GM19397 (cell line): ENCODE results near the gene ZNF641.

ENCODE experiments used
- ATAC-seq: cut with Tn5 transposase; IDR thresholded peaks from one replicate; pipeline ENCODE4 v1.9.1; 2021; ENCODE audit warnings: mild to moderate bottlenecking, moderate library complexity; ENCODE audit not compliant: unreplicated experiment

The ZNF641 gene

DNA sequence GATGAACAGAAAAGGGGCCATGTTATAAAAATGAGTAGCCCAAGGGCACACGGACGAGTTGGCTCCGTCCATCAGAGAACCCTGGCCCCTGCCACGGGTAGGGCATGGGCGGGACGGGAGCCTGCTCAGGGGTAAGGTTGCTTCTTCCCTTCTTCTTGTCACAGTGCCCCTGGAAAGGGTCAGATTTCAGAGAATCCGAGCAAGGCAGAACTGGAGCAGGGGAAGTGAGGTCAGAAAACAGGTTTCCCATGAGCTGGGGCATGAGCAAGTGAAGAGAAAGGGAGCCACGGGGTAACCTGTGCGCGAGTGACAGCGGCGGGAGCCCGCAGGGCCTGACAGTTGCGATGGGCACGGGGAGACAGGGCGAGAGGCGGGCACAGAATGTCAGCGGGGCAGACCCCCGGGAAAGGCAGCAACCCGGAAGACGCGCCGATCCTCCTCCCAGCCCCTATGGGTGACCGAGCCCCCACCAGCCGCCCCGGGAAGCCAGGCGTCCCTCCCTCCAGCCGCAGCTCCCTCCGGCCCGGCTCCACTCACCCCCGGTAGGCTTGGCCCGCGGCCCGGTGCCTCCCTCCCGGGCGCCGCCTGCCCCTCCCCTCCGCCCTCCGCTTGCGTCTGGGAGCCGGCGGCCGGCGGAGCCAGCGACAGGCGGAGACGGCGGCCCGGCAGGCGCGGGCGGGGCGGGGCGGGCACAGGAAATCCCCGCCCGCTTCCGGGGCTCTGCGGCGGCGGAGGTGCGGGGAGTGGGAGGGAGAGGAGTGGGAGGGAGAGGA, at the start of gene ZNF641:
Gene ZNF641, minus strand, starts transcription at position 671 of the 773 bp plus-strand sequence. CDS start 2,829 bp downstream, outside the sequence.
- ATAC-seq = peak; percentile 91

DNA sequence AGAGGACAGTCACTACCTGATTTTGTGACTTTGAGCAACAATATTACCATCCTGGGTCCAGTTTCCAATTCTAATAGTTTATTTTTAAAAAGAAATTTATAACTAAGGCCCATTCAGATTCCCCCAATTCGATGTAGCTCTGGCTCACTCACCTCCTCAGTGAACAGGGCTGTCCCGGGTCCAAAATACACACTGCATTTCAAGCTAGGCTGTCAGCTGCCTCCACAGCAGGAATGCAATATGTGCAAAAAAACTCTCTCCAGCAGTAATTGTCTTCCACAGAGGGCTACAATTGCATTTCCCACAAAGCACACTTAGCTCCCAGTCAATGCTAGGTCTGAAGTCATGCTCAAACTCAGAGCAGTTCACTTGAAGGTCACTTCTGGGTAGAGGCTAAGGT, 39.3 kb upstream of the ZNF641 start:
- ATAC-seq = no peak

DNA sequence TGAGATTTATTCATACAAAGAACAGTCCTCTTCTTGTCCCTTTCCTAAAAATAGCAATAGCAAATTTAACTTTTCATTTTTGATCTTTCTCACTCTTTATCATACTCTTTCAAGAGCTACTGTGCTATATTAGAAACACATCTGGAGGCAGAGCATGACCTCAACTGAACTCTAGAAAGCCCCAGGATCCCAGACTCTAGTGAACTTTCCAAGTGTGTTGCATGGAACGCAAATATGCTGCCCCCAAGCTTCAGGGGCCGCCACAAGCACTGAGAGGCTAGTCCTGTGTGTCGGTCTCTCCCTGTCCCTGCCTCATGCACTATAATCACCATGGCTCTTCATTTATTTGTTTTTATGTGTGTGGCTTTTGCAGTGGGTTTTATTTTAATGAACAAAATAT, 38.7 kb upstream of the ZNF641 start:
- ATAC-seq = no peak

DNA sequence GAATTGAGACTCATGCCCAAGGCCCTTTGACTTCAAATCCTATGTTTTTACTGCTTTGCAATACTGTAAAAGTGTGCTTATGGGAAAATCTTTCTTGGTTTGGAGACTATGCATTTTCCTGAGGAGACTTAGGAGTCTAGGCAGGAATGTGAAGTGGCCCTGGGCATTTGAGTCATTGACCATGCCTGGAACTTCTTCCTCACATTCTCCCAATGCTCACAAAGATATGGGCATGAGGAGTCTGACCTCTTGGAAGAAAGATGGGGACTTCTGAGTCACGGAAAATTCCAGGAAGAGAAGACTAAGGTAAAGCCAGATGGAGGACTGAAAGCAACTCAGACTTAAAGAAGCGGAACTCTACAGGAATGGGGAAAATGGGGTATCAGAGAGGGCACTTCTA, 38.2 kb upstream of the ZNF641 start:
- no peak for ATAC-seq

DNA sequence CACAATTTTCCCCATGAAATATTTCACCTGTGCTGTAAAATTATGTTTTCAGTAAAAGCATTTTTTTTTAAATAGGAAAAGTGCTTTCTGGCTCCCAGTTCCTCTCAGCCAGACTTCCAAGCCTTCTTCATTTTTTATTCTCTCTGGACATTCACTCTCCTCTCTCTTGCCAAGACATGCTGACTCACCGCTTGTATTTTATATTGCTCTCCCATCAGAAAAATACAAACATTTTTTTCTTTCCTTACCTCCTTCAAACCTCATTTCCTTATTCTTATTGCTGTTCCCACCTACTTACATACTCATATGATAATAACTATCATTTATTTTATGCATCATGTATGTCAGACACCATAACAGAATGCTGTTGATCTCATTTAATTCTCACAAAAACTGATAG, 37.7 kb upstream of the ZNF641 start:
- no peak for ATAC-seq

DNA sequence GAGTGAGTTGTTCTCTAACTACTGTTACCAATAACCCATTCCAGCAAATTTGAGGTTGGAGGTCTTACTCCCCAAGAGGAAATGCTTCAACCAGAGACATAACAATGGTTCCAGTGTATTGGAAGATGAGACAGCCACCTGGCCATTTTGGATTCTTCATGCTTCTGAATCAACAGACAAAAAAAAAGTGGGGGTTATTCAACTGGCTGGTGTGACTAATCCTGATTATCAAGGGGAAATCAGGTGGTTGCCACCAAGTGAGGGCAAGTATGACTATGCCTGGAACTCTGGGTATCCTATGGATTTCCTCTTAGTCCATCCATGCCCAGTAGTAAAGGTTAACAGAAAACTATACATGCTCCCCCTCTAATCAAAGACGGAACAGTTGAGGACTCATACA, 29.9 kb upstream of the ZNF641 start:
- ATAC-seq = no peak

DNA sequence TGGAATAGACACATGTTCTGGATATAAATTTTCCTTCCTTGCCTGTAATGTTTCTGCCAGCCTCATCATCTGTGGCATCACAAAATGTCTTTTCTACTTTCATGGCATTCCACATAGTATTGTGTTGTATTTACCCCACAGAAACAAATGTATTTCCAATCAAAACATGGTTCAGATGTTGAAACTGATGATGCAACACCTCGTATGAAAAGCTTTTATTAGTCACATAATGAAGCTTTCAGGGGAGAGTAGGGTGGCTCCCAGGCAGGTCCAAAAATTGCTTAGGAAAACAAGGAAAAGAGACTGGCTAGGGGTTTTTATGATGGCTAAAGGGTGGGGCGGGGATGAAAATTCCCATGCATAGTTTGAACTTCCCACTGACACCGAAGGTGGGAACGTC, 29.1 kb upstream of the ZNF641 start:
- no peak for ATAC-seq

DNA sequence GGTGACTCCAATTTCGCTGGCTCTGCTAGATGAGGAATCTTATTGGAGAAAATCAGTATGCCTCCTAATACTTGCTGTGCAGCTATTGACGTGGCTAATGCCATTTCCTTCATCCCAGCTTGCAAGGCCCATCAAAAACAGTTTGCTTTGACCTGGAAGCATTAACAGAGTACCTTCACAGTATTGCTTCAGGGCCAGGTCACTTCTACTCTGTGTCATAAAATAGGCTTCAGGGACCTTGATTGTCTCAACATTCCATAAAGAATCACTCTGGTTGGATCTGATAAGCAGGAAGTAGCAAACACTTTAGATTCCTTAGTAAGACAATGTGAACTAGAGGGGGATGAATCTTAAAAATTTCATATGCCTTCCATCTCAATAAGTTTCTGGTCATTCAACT, 26.9 kb upstream of the ZNF641 start:
- no peak for ATAC-seq

DNA sequence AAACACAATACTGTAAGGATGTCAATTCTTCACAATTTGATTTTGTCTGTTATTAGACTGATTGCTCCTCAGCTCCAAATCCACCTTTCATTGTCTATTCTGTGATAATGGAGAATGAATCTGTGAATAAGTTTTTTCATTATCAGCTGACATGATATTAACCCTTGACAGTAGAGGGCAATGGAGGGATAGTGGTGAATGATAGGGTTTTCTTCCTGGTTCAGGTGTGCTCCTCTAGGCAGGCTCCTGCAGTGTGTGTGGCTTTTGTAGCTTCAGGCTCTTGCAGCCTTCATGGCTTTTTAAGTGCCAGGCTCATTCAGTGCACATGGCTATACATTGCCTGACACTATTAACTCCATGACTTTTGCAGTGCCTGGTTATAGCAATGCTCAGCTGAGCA, 23.4 kb upstream of the ZNF641 start:
- no peak for ATAC-seq

DNA sequence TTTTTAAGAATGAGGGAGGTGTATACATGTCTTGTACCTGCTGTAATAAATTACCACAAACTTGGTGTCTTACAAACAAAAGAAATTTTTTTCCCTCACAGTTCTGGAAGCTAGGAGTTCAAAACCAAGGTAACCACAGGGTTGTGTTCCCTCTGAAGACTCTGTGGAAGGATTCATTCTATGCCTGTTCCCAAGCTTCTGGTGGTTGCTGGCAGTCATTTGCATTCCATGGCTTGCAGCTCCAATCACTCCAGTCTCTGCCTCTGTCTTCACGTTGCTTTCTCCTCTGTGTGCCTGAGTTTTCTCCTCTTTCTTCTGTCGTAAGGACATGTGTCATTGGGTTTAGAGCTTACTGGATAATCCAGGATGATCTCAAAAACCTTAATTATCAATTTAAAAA, 15.4 kb upstream of the ZNF641 start:
- ATAC-seq = no peak

DNA sequence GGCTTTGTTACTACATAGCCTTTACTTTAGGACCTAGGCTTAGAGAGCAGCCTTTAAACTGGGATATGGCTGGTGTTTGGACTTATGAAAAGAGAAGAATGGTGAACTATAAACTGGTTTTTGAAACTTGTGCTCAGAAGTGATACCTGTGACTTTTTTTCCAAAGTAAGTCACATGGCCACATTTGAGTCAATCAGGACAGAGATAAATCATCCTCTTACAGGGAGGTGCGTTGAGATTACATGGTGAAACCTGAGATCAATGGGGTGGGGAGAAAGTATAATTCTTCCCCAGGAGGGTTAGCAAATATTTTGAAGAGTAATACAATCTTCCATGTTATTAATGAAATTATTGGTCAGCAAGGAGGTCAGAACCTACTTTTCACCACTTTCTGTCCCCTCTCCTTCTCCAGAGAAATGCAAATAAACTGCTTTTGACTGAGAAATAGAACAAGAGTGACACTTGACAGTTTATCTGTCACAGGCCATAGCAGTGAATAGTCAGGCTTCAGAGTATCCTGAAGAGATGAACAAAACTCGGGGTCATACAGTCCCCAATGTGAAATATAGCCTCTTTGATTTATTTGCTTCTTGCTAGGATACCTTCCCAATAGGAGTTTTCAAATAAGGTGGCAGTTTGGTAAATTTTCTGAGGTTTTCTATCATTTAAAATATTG, 11.1 kb upstream of the ZNF641 start:
- ATAC-seq = no peak

DNA sequence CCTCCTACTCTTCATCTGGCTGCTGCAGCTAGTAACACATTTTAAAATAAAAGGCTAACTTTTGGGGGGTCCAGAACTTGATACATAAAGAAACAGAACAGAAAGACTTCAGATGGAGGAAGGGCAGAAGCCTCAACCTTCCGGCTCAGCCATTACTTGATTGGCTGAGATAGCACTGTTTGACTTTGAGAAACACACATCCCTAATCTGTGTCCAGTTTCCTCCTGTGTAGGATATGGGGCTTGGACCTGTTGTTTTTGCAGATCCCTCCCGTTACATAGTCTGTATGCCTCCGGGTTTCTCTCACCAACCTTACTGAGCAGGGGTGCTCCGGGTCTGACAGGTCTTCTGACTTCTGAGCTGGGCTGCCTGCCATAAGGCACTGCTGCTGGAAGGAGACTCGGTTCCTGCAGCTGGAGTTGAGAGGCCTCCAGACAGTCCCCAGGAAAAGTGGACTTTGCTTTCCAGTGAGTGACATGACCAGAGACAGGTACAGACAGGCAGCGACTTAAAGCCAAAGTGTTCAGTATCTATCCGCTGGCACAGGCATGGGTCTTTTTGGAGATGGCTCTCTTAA, 8.3 kb upstream of the ZNF641 start:
- no peak for ATAC-seq

DNA sequence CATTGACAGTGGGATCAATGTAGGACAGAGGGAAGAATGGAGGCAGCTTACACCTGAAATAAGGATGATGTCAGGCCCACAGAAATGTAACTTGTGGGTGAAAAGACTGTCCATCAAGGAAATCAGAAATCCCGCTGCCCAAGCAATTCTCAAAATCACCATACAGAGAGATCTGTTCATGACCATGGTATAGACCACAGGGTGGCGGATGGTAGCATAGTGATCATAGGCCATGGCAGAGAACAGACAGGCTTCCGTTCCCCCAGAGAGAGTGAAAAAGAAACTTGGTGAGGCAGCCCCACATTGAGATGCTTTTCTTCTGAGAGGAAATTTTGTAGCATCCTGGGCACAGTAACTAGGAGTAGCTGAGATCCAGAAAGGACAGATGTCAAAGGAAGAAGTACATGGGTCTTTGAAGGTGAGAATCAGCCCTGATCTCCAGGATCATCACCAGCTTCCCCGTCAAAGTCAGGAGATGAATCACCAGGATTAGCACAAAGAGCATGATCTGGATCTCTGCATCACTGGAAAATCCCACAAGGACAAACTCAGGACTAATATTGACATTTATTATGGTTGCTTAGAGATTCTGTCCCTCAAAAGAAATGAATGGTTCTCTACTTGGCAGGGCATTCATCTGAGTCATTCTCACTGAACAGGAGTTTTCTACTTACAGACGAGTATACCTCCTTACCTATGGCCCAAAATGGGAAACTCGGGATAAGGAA, 5.5 kb upstream of the ZNF641 start:
- no peak for ATAC-seq

DNA sequence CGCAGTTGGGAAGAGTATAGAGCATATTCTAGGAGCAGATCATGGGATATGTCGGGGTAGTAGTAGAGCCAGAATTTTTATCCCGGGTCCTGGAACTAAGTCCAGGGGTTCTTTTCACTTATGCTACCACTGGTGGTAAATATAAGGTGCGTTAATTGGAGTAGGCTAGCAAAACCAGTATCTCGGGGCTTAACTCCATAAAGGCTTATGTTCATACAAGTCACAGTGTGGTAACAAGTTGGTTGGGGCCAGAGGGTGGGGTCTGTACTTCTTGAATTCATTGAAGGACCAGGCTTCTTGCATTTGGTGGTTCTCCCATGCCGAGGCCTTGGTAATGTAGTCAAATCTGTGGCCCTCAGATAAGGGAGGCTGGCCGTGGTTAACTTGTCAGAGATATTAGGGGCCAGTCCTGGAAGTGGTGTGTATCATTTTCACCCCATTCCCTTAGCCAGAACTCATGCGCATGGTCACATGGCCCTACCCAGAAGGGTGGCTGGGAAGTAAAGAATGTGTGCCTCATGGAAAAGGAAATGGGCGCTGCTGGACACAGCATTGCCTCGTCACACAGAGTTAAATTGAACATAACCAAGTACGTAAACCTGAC, 1.5 kb upstream of the ZNF641 start:
- no peak for ATAC-seq

DNA sequence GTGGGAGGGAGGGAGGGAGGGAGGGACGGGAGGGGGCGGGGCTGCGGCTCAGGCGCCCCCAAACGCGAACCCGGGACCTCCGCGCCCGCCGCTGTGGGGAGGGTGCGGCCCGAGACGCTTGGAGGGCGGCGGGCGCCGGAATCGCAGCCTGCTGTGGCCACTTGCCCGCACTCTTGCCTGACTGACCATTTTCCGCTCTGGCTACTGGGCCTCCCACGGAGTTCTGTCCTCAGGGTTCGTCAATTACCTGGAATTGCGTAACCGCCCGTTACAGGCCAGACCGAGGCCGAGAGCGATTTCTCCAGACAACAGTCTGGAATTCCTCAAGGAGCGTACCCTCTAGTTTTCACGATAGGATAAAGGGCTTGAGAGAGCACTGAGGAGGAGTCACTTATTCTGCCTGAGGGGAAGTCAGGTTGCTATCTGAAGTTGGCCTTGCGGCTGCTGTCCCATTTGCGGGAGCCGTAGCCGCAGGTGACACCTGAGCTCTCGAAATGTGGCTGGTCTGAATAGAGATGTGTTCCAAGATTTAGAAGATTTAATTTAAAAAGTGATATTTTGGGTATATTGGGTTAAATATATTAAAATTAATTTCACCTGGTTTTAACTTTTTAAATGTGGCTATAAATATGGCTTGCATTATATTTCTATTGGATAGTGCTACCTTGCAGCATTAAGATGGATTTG, 446 bp upstream of the ZNF641 start:
- ATAC-seq = no peak

DNA sequence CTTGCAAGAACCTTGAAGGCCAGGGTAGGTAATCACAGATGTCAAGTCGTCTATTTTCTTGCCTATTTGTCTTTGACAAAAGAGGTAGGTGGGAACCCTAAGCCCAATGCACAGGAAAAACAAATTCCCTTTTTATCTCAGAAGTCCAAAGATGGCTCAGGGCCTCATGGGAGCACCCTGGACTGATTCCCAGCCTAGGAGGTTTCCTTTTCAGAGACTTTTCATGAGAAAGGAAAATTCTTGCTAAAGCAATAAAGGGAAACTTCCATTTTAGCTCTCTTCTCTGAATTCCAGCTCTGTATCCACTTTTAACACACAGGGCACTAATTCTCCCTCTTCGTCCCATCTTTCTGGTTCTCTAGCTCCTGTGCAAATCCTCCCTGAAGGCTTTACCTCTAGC, 1.2 kb downstream of the ZNF641 start:
- ATAC-seq = no peak

DNA sequence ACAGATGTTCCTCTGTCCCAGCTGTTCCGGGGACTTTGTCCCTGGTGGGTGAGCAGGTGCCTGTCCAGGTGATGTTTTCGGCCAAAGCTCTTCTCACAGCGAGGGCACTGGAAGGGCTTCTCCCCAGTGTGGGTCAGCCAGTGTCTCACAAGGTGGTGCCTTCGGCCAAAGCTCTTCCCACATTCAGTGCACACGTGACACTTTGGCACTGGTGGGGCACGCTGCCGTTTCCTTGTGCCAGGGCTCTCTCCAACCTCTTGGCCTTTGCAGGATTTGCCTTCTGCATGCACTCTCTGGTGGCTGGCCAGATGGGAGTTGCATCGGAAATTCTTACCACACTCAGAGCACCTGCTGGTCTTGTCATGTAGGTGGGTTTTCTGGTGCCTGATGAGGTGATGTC, 7.7 kb downstream of the ZNF641 start:
- no peak for ATAC-seq

DNA sequence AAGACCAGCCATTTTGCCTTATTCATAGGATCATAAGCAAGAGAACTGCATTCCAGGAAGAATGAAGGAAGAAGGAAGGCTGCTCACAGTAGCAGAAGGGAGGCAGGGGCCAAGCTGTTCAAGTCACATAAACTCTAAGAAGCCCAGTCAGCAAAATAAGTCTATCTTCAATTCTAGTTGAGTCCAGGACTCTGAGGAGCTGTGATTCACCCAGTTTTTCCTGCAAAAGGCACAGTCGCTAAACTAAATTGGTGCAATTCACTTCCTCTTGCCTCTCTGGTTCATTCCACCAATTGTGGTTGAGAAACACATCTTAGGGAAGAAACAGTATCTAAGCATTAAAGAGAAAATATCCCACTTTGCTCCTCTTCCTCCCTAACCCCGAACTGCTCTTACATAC, 9.8 kb downstream of the ZNF641 start:
- no peak for ATAC-seq

DNA sequence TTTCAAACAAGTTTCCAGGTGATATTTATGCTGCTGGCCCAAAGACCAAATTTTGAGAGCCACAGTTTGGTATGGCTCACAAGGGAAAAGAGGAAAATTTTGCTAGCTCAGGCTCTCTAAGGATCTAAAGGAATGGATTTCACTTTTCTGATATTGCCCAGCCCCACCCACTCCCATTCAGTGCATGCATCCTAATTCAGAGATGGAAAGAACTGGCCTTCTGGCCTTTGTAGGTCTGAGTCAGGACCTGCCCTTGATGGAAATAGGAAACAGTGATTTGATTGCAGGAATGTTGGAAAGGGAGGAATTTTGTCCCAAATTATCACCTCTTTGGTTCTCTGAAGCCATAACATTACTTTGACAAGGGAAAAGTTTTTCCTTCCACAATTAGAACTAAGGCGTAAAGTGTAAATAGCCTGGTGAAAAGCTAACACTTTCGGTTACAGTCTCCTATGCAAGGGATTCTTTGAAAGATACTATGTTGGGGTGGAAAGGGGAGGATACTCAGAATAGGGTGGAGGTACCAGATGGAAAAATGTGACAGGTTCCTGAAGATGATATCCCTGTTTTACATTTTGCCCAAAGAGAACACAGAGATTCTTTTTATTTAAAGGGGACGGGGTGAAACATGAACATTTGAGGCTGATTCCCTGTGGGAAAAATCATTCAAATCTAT, 11.1 kb downstream of the ZNF641 start:
- ATAC-seq = no peak

DNA sequence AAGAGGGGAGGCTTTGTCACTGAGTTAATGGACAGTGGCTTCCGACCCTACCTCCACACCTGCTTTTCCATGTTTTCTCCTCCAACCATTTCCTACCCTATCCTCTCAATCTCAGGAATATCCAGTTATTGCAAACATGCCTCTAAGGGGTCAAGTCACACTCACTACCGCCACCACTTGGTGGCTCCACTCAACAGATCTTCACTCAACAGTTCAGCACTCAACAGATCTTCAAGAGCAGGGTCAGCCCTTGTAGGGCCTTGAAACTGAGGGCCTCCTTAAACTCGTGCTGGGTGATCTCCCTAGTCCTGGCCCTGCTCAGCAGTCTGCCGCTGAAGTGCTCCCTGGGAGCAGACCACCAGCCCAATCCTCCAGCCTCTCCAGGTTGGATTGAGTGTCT, 14.2 kb downstream of the ZNF641 start:
- ATAC-seq = no peak
